WTC11 (cell line): ENCODE measurements around the gene PLA2G5. TPM values are rescaled to one million over a fixed set of nuclear protein-coding genes. Genes with fewer than 3 reads are reported as not detected.

Experiments
- ATAC-seq: fragments of 200-7000 bp; cut with Tn5 transposase; 2 replicates; pipeline ENCODE4 v1.10.0; 2021; ENCODE audit warnings: mild to moderate bottlenecking, moderate library complexity
- CTCF ChIA-PET: fragments of 300-600 bp; sonication (Branson Sonifier 250); formaldehyde crosslinking; loops from one replicate; lab custom pipeline; 2021; ENCODE audit warnings: antibody characterized with exemption; lab: Charles Lee
- POLR2A ChIA-PET: fragments of 350-600 bp; sonication (Branson Sonifier 250); formaldehyde crosslinking; loops from one replicate; lab custom pipeline; 2021; ENCODE audit warnings: antibody characterized with exemption; lab: Charles Lee
- DNase-seq: peaks from one replicate; pipeline ENCODE4 v3.0.0; 2021; ENCODE audit warnings: low spot score
- H3K27ac Mint-ChIP-seq: 2 replicates; pipeline ENCODE4 v1.8.0; 2021; ENCODE audit warnings: mixed read lengths
- H3K27me3 Mint-ChIP-seq: 2 replicates; pipeline ENCODE4 v1.8.0; 2021; ENCODE audit warnings: low read depth, mild to moderate bottlenecking, moderate library complexity, mixed read lengths
- H3K36me3 Mint-ChIP-seq: 2 replicates; pipeline ENCODE4 v1.8.0; 2021; ENCODE audit warnings: mixed read lengths
- H3K4me1 Mint-ChIP-seq: 2 replicates; pipeline ENCODE4 v1.8.0; 2022; ENCODE audit warnings: mixed read lengths
- H3K4me3 Mint-ChIP-seq: 2 replicates; pipeline ENCODE4 v1.8.0; 2021; ENCODE audit warnings: mild to moderate bottlenecking, moderate library complexity, mixed read lengths
- H3K9me3 Mint-ChIP-seq: 2 replicates; pipeline ENCODE4 v1.8.0; 2021; ENCODE audit warnings: mixed read lengths
- AR ChIP-seq: fragments of 250-450 bp; sonication (Bioruptor Pico); IDR thresholded peaks from 2 replicates; pipeline ENCODE4 v1.9.0; 2021; ENCODE audit warnings: mild to moderate bottlenecking
- ATF2 ChIP-seq: sonication (generic); formaldehyde crosslinking; IDR thresholded peaks from 2 replicates; pipeline ENCODE4 v1.8.1; 2022; ENCODE audit warnings: low read depth, missing genetic modification reagents, borderline replicate concordance
- E2F5 ChIP-seq: sonication (generic); formaldehyde crosslinking; IDR thresholded peaks from 2 replicates; pipeline ENCODE4 v1.8.1; 2022; ENCODE audit warnings: mild to moderate bottlenecking, moderate library complexity, missing genetic modification reagents
- EMX1 ChIP-seq: fragments of 250-450 bp; sonication (Bioruptor Pico); IDR thresholded peaks from 2 replicates; pipeline ENCODE4 v1.8.0; 2021; ENCODE audit warnings: mild to moderate bottlenecking
- ESRRA ChIP-seq: sonication (generic); formaldehyde crosslinking; IDR thresholded peaks from 2 replicates; pipeline ENCODE4 v1.8.1; 2022; ENCODE audit warnings: mild to moderate bottlenecking, missing genetic modification reagents, borderline replicate concordance
- ETV6 ChIP-seq: sonication (generic); formaldehyde crosslinking; IDR thresholded peaks from 2 replicates; pipeline ENCODE4 v1.8.1; 2022; ENCODE audit warnings: mild to moderate bottlenecking, missing genetic modification reagents
- FOXJ3 ChIP-seq: sonication (generic); formaldehyde crosslinking; IDR thresholded peaks from 2 replicates; pipeline ENCODE4 v1.9.0; 2021; ENCODE audit warnings: missing genetic modification reagents, mild to moderate bottlenecking, borderline replicate concordance
- GABPB1 ChIP-seq: sonication (generic); formaldehyde crosslinking; IDR thresholded peaks from 2 replicates; pipeline ENCODE4 v1.8.1; 2023; ENCODE audit warnings: mild to moderate bottlenecking, missing genetic modification reagents
- GRHL2 ChIP-seq: fragments of 250-450 bp; sonication (Bioruptor Pico); IDR thresholded peaks from 2 replicates; pipeline ENCODE4 v1.8.0; 2022; ENCODE audit warnings: mild to moderate bottlenecking, moderate library complexity; ENCODE audit not compliant: insufficient replicate concordance, severe bottlenecking
- NFE2L1 ChIP-seq: sonication (generic); formaldehyde crosslinking; IDR thresholded peaks from 2 replicates; pipeline ENCODE4 v1.8.1; 2023; ENCODE audit warnings: missing genetic modification reagents
- NR3C1 ChIP-seq: sonication (generic); formaldehyde crosslinking; conservative IDR thresholded peaks from 2 replicates; pipeline ENCODE4 v1.8.1; 2023; ENCODE audit warnings: low read depth, mild to moderate bottlenecking, missing genetic modification reagents
- OVOL2 ChIP-seq: fragments of 250-450 bp; sonication (Bioruptor Pico); IDR thresholded peaks from 2 replicates; pipeline ENCODE4 v1.9.0; 2021; ENCODE audit warnings: mild to moderate bottlenecking, borderline replicate concordance
- SMAD3 ChIP-seq: sonication (generic); formaldehyde crosslinking; IDR thresholded peaks from 2 replicates; pipeline ENCODE4 v1.8.0; 2022; ENCODE audit warnings: missing genetic modification reagents, mild to moderate bottlenecking, borderline replicate concordance
- SMAD4 ChIP-seq: sonication (generic); formaldehyde crosslinking; IDR thresholded peaks from 2 replicates; pipeline ENCODE4 v1.8.0; 2022; ENCODE audit warnings: mild to moderate bottlenecking, missing genetic modification reagents
- STAT6 ChIP-seq: sonication (generic); formaldehyde crosslinking; conservative IDR thresholded peaks from 2 replicates; pipeline ENCODE4 v1.8.1; 2023; ENCODE audit warnings: mild to moderate bottlenecking, low read depth, missing genetic modification reagents, moderate library complexity
- TCF7 ChIP-seq: sonication (generic); formaldehyde crosslinking; IDR thresholded peaks from 2 replicates; pipeline ENCODE4 v1.8.0; 2022; ENCODE audit warnings: mild to moderate bottlenecking, low read depth, missing genetic modification reagents, moderate library complexity
- ZBTB43 ChIP-seq: sonication (generic); formaldehyde crosslinking; IDR thresholded peaks from 2 replicates; pipeline ENCODE4 v1.8.1; 2023; ENCODE audit warnings: mild to moderate bottlenecking, missing genetic modification reagents
- ZNF219 ChIP-seq: sonication (generic); formaldehyde crosslinking; IDR thresholded peaks from 2 replicates; pipeline ENCODE4 v1.8.0; 2023; ENCODE audit warnings: missing genetic modification reagents, mild to moderate bottlenecking, borderline replicate concordance
- ZNF263 ChIP-seq: sonication (generic); formaldehyde crosslinking; IDR thresholded peaks from 2 replicates; pipeline ENCODE4 v1.8.1; 2022; ENCODE audit warnings: low read depth, mild to moderate bottlenecking, moderate library complexity, missing genetic modification reagents
- ZNF512 ChIP-seq: sonication (generic); formaldehyde crosslinking; IDR thresholded peaks from 2 replicates; pipeline ENCODE4 v1.8.1; 2022; ENCODE audit warnings: missing genetic modification reagents, borderline replicate concordance
- total RNA-seq: library from RNA; stranded (reverse); gene quantifications from 3 replicates; pipeline ENCODE4 v1.2.3, GENCODE V29; 2021

The PLA2G5 gene
- total RNA-seq, 1 experiment from 2014 or later = not detected

GRCh38 chr1:20115479-20115878, 45.5 kb downstream of the PLA2G5 start (continued):
- TF ChIP-seq FOXJ3 (CRISPR knock-in tag) (no peak), ZBTB43 (no peak)
- TF ChIP-seq, all 79 proteins: peak for 0

- H3K9me3 Mint-ChIP-seq = no peaks in the 10 kb centered on the region
- no peak overlapping the region for H3K4me3 Mint-ChIP-seq
- ChIA-PET CTCF (interaction anchor here (1.4 to 2.8 kb wide), 3 partner anchors 37 to 141 kb away, joined by 3 to 22 read pairs (median 17); no protein-coding TSS in a partner anchor), POLR2A (no interaction called here)
- peaks cover 11% of the 10 kb centered on the region for H3K4me1 Mint-ChIP-seq
- H3K27me3 Mint-ChIP-seq = no peaks in the 10 kb centered on the region
- ATAC-seq = no peak
- DNase-seq = no peak
- no peak overlapping the region for H3K27ac Mint-ChIP-seq
- no peaks in the 10 kb centered on the region for H3K36me3 Mint-ChIP-seq
- TF ChIP-seq ZNF512 (CRISPR knock-in tag) (no peak), ZBTB43 (no peak), NR3C1 (CRISPR knock-in tag) (no peak), GABPB1 (CRISPR knock-in tag) (no peak), OVOL2 (CRISPR knock-in tag) (no peak), ETV6 (no peak), SMAD3 (CRISPR knock-in tag) (no peak), AR (CRISPR knock-in tag) (no peak), SMAD4 (CRISPR knock-in tag) (no peak), EMX1 (no peak), ATF2 (no peak), ZNF219 (CRISPR knock-in tag) (no peak), GRHL2 (CRISPR knock-in tag) (no peak), STAT6 (CRISPR knock-in tag) (no peak), ZNF263 (CRISPR knock-in tag) (no peak), NFE2L1 (CRISPR knock-in tag) (no peak), TCF7 (no peak), ESRRA (no peak), E2F5 (CRISPR knock-in tag) (no peak)
These were observed 45.9 kb downstream of the PLA2G5 start for GRCh38 chr1:20115916-20116315.
